GM18951 (cell line): ENCODE measurements around the gene MBOAT2.
"Not testable (repeated sequence)": the region's sequence is repeated elsewhere in the genome, so short reads cannot be mapped to it uniquely, and the experiment has no call there.

Experiments used
- POLR2A ChIP-seq: IDR thresholded peaks from 4 replicates; pipeline ENCODE4 v1.6.1; 2011; ENCODE audit warnings: mild to moderate bottlenecking; ENCODE audit not compliant: insufficient read length, insufficient read depth; ENCODE audit errors: extremely low read depth
- in situ Hi-C: fragments of 300-500 bp; cut with MboI; formaldehyde crosslinking; loops from one replicate; pipeline ENCODE4 v1.12.0; 2022; ENCODE audit warnings: low sequenced_read_pairs, mixed read lengths, inconsistent platforms; ENCODE audit not compliant: unreplicated experiment

The MBOAT2 gene

DNA sequence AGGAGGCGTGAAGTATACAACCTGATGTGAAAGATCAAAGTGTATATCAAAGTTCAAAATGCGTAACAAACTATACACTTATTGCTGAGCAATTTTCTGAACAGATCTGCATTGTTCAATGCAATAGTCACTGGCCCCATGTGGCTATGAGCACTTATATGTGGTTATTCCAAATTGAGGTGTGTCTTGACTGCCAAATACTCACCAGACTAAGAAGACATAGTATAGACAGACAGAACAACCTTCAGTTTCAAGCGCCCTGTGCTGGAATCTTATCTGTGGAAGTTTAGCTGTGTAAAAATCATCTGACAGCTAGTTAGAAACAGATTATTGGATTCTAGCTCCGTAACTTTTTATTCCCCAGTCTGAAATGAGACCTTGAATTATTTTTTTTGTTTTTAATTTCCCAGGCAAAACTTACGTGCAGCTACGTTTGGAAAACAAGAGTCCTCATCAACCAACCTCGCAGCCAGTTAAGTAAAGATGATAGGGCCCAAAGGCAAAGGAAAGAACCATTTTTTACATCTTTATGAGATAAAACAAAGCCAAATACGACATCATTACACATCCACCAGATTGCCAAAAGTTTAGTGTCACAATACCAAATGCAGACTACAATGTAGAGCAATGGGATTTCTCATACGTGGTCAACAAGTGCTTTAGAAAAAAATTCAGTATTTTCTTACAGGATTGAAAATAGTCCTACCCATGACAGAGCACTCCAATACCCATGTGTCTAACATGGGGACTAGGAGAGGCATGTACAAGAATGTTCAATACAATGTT, 37.2 kb downstream of the MBOAT2 start:
- TF ChIP-seq POLR2A: no peak
- in situ Hi-C loops: no loop called here

DNA sequence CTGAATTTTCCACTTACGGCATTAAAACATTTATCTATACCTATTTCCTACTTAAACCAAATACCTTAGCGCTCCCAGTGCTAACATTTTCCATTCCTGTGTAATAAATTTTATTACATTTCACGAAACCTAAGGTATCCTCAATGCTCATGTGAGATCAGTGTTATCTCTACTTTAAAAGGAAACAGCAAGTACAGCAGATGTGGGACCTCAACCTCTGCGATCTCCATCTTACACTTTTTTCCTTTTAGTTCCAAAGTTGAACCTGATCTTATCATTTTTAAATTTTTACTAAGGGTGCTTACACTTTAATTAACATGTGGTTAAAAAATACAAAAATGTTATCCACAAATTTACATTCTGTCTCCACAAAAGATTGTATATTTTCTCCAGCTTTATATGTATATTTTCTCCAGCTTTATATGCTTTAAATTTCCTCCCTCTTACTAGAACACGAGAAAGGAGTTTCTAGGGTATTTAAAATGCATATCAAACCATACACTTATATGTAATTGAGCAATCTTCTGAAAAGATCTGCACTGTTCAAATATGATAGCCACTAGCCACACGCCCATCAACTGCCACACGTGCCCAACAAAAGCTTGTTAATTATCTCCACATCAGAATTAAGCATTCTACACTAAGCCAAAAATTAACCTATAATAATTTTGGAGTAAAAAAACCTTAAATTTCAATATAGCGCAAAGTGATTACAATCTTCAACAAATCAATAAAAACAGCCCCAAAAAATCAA, 38.1 kb downstream of the MBOAT2 start:
- TF ChIP-seq POLR2A: no peak
- in situ Hi-C loops: no loop called here

- no peak for TF ChIP-seq POLR2A
- in situ Hi-C loops: no loop called here
These were observed 40.6 kb downstream of the MBOAT2 start for GRCh38 chr2:8962890-8963289.

GRCh38 chr2:8957628-8958027, 45.9 kb downstream of the MBOAT2 start:
- in situ Hi-C loops: no loop called here

DNA sequence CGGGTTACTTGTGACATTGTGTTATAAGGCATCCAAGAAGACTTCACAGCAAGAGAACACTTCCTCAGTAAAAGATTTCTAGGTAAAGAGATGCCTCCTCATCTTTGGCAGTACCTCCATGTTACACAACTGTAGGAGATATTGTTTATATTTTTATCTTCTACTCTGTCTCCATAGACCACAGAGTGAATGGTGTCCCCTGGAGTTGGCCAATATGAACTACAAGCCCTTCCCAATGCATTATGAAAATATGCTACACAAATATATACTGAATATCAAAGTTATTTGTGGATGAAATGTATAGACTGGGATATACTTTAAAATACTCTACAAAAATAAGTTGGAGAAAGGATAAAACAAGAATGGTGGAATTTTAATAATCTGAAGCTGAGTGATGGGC, 46.7 kb downstream of the MBOAT2 start:
- in situ Hi-C loops: no loop called here
- no peak for TF ChIP-seq POLR2A

More at GRCh38 chr2:8957628-8958027, 45.9 kb downstream of the MBOAT2 start:
- TF ChIP-seq POLR2A: no peak

DNA sequence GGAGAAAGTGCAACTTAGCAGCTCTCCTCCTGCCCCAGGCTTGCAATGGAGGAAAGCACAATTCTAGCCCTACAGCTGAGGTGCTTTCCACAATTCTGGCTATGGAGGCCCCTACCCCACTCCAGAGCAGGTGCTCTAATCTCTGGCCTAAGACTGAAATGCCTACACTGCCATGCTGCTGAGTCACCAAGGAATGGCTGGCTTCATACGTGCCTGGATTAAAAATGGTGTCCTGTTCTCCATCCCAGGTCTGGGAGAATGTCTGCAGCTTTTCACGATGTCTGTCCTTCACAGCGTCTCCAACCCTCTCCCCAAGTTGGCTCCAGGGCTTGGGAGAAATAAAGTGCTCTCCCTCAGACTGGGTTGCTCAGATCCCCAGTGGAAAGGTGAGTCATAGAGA, 48.5 kb downstream of the MBOAT2 start:
- no peak for TF ChIP-seq POLR2A

DNA sequence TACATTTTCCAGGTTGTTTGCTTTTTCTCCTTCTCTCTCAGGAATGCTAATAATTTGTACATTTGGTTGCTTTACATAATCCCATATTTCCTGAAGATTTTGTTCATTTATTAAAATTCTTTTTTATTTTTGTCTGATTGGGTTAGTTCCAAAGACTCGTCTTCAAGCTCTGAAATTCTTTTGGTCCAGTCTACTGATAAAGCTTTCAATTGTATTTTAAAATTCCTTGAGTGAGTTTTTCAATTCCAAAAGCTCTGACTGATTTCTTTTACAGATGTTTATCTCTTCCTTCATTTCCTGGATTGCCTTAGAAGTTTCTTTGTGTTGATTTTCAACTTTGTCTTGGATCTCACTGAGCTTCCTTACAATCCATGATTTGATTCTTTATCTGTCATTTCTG, 50.0 kb downstream of the MBOAT2 start:
- TF ChIP-seq POLR2A: no peak

More for the DNA sequence above, 48.5 kb downstream of the MBOAT2 start:
- in situ Hi-C loops: no loop called here

DNA sequence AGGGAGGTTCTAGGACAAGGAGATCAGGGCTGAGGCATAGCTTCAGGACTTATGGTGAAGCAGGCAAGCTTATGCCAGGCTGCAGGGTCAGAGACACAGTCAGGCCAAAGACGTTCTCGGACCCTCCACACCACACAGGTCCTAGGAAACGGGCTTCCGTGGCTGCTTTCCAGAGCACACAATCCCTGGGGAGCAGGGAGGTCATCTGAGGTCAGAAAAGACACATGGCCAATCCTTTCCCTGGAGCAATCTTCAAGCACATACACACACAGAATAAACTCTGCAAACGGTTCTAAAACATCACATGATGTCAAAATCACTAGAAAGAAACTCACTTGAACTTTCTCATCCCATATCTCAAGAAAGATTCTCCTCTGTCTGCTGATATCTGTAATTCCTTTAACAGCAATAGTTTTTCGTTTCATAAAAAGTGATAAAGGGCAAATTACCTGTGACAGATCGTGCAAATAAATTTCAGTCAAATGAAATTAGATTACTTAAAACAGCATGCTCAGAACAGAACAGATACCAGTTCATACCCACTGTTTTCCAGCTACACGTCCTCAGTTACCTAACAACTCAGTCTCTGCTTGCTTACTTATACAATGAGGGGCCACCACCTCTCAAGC, 63.9 kb downstream of the MBOAT2 start:
- in situ Hi-C loops: no loop called here
- no peak for TF ChIP-seq POLR2A

More for the DNA sequence above, 50.0 kb downstream of the MBOAT2 start:
- in situ Hi-C loops: no loop called here

DNA sequence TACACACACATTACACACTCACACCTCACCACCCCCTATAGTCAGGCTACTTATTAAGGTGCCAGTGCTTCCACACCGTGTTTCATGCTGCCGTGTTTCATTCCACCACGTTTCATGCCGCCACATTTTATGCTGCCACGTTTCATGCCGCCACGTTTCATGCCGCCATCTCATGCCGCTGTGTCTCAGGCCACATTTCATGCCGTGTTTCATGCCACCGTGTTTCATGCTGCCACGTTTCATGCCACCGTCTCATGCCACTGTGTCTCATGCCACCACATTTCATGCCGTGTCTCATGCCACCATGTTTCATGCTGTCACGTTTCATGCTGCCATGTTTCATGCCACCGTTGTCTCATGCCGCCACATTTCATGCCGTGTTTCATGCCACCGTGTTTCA, 65.1 kb downstream of the MBOAT2 start:
- TF ChIP-seq POLR2A: no peak
- in situ Hi-C loops: no loop called here

DNA sequence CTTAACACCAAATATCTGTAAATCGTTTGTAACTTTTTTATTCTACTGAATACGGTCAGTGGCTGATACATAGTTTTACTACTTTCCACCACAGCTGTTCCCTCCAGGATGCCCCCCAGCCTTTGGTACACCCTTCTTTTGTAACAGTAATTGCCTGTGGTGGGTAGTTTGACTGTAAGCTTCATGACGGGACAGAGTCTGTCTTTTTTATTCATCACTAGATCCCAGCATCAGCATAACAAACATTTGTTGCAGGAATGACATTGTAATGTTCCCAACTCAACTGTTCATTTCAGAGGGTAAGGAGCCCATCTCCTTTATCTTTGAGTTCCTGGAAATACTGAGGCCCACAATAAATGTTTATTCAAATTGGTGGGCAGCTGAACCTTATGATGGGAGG, 67.5 kb downstream of the MBOAT2 start:
- TF ChIP-seq POLR2A: no peak
- in situ Hi-C loops: no loop called here

- in situ Hi-C loops: no loop called here
- TF ChIP-seq POLR2A: no peak
These were observed 69.1 kb downstream of the MBOAT2 start for GRCh38 chr2:8934338-8934737.

DNA sequence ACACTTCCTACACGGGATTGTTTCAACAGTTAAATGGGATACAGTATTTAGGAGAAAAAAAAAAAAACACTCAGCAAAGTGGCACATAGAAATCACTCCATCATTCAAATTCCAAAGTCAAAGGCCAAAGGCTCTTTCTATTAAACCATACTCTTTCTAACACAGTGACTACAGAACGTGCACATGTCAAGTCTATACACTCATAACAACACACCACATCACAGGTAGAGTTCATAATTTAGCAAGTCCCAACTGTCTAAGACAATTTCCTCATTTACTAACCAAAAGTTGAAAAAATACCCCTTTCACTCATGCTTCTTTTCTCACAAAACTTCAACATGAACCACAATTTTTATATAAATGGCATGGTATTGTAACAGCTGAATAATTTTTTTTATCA, 70.8 kb downstream of the MBOAT2 start:
- no peak for TF ChIP-seq POLR2A
- in situ Hi-C loops: no loop called here

DNA sequence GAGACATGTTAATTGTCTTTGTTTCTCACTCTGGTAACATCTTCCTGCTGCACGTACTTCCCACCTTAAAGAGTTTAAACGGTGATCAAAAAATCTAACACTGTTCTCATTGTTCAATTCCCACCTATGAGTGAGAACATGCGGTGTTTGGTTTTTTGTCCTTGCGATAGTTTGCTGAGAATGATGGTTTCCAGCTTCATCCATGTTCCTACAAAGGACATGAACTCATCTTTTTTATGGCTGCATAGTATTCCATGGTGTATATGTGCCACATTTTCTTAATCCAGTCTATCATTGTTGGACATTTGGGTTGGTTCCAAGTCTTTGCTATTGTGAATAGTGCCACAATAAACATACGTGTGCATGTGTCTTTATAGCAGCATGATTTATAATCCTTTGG, 73.3 kb downstream of the MBOAT2 start:
- in situ Hi-C loops: not testable (repeated sequence)

- in situ Hi-C loops: no loop called here
These were observed 74.4 kb downstream of the MBOAT2 start for GRCh38 chr2:8929128-8929527.

More at GRCh38 chr2:8929128-8929527, 74.4 kb downstream of the MBOAT2 start:
- no peak for TF ChIP-seq POLR2A
